HG03139 (cell line): ENCODE data around the gene FOXK1.

ENCODE experiments used
- ATAC-seq: cut with Tn5 transposase; IDR thresholded peaks from one replicate; pipeline ENCODE4 v1.9.1; 2021; ENCODE audit not compliant: unreplicated experiment

The FOXK1 gene

GRCh38 chr7:4815609-4816418 lies 133.7 kb downstream of the FOXK1 start:
- ATAC-seq = no peak

- ATAC-seq = no peak
These were observed 134.5 kb downstream of the FOXK1 start for GRCh38 chr7:4816419-4817080.

- ATAC-seq = no peak
These were observed 135.2 kb downstream of the FOXK1 start for GRCh38 chr7:4817178-4817901.

GRCh38 chr7:4818000-4818794 lies 136.1 kb downstream of the FOXK1 start:
- no peak for ATAC-seq

GRCh38 chr7:4819560-4820404 lies 137.7 kb downstream of the FOXK1 start:
- ATAC-seq = no peak

- ATAC-seq = no peak
These were observed 138.4 kb downstream of the FOXK1 start for GRCh38 chr7:4820405-4820966.
